Activated CD4-positive, alpha-beta T cell treated with anti-CD3 and anti-CD28 coated beads for 24 hours (primary cell): ENCODE data around the gene PRPF31.
"Not testable (repeated sequence)": the region's sequence is repeated elsewhere in the genome, so short reads cannot be mapped to it uniquely, and the experiment has no call there.

ENCODE experiments used
- DNase-seq, 2 donors: peaks; one replicate each; pipeline ENCODE4 v3.0.0-alpha.2; 2020; ENCODE audit warnings: low read depth in 2 of 2

The PRPF31 gene

DNA sequence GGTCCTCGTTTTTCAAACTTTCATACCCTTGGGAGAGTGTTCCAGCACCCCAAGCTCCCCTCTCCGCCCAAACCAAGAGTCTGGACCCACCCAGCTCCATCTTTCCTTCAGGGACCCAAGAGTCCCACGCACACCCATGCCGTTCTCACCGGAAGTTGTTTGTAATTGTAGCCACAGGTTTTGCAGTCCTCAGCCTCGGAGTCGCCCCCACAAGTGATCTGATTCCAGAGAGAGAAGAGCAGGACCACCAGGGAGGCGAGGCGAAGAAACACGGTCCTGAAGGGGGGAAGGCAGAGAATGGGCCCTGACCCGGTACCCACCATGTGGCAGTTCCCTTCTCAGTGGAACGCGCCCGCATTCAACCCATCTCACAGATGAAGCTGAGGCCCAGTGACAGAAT is 47.3 kb downstream of the PRPF31 start:
- DNase-seq = no peak

DNA sequence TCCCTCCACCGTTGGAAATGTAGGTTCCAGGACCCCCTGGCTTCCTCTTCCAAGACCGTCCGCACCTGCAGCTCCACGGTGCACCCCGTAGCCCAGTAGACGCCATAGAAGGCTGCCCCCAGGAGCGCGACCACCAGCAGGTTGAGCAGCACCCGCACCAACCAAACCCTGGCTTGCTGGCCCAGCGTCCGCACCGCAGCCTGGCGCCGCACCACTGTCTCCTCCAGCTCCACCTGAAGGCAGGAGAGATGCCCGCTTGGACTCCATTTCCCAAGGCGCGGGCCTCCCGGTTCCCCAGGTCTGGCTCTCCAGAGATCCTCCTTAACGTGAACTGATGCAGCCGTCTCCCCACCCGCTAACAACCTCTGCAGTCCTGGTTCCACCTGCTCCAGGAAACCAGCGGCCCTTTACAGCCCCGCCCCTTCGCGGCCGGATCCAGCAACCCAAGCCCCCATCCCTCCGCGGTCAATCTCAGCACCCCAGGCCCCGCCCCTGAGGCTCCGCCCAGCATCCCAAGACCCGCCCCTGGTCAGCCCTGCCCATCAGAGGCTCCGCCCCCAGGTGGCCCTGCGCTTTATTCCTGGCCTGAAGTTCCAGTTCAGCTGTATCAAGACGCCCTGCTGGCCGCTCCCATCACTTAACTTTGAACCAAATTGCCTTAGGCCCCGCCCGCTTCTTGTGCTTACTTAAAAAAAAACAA is 49.0 kb downstream of the PRPF31 start:
- DNase-seq = peak in 1 of 2 donors; percentile 48

DNA sequence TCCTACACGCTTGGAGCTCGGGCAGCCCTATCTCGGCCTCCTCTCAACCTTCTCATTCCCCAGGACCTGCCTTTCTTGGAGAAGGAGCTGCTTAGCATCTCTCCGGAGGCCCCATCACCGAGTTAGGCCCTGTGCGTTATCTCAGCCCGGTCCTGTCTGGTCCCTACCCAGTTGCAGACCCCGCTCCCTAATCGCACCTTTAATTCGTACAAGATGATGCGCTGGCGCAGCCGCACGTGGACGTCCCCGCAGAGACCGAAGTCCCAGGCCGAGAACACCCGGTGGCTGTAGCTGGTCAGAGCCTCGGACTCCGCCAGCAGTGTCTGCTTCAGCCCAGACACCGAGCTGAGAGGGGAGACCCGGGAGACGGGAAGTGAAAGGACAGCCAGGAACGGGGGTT is 49.7 kb downstream of the PRPF31 start:
- no peak for DNase-seq

DNA sequence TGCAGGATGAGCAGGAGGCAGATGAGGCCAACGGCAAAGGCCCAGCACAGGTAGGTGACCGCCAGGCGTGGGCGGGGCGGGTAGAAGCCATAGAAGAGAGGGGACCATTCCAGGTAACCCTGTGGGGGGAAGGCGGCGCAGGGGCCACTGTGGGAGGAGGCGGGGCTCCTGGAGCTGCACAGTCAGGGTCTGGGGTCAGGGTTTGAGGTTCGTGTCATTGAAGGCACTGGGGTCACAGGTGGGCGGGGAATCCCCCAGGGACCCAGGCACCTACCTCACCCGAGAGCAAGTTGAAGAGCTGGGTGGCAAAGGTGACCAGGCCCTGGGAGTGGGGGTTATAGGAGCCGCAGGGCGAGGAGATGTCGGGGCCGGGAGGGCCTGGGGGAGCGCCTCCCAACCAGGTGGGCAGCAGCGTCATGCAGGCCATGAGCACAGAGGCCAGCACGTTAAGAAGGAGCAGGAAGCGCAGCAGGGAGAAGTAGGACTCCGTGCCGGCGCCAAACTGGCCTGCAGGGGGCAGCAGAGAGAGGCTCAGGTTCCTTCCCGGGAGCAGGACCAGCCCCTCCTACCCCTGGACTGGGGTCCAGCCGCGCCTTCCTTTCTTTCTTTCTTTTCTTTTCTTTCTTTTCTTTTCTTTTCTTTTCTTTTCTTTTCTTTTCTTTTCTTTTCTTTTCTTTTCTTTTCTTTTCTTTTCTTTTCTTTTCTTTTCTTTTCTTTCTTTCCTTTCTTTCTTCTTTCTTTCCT is 52.8 kb downstream of the PRPF31 start:
- peak; percentile 92 to 95 for DNase-seq

DNA sequence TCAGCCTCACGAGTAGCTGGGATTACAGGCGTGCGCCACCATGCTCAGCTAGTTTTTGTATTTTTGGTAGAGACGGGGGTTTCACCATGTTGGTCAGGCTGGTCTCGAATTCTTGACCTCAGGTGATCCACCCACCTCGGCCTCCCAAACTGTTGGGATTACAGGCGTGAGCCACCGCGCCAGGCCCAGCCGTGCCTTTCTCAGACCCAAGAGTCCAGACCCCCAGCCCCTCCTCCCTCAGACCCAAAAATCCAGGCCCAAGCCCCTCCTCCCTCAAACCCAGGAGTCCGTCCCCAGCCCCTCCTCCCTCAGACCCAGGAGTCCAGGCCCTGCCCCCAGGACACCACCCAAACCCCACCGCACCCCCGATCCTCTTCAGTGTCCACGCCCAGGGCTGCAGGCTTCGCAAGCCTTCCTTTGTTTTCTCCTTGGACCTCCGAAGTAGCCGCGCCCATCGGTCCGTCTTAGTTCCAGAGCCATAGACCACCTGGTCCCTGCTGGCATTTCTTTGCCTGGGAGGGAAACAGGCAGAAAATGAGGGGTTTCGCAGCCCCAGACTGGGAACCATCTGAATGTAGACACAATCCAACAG is 53.7 kb downstream of the PRPF31 start:
- no peak for DNase-seq

DNA sequence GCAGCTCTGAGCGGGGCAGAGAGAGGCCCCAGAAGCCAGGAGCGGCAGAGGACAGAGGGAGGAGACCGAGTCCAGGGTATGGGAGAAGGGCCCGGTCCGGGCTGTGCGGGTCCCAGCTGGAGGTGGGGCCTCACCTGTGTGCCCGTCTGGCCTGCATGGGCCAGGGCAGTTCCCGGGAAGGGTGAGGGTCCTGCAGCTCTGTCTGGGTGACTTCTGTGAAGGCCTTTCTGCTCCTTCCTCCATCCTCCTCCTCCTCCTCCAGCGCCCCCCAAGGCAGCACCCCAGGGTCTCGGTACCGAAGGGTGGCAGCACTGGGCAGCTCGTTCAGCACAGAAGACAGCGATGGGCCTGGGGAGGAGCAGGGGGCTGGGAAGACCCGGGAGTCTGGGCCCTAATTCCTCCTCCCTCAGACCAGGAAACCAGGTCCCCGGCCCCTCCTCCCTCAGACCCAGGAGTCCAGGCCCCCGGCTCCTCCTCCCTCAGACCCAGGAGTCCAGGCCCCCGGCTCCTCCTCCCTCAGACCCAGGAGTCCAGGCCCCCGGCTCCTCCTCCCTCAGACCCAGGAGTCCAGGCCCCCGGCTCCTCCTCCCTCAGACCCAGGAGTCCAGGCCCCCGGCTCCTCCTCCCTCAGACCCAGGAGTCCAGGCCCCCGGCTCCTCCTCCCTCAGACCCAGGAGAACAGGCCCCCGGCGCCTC is 56.3 kb downstream of the PRPF31 start:
- not testable (repeated sequence) for DNase-seq

DNA sequence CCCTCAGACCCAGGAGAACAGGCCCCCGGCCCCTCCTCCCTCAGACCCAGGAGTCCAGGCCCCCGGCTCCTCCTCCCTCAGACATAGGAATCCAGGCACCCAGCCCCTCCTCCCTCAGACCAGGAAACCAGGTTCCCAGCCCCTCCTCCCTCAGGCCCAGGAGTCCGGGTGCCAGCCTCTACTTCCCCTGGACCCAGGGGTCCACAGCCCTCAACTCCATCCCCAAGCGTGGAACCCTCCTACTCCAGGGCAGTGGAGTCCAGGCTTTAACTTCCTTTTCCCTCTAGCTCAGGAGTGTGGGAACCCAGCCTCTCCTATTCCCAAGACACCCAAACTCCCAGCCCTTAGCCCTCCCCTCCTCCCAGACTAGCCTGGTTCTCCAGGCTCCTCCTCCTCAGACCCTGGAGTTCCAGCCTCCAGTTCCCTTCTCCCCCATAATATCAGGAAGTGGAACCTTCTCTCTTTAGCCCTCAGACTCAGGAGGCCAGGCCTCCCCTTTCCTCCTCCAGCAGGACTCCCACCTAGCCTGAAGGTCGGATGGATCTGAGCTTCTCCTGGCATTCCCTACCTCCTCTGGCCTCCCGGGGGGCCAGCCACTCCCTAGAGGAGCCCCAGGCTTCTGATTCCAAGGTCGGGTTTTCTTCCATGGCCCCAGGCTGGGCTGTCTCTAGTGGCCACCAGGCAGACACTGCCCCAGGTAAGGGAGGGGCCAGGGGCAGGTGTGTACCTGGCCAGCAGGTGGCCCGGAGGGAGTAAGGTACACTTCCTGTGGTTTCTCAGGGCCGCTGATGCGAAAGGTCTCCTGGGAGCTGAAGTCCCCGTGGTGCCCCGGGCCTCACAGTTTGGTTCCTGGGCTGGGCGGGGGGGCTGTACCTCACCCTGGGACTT is 57.2 kb downstream of the PRPF31 start, which contains the start of gene TMC4:
Gene TMC4 (minus strand): TSS at position 690 of the 888 bp plus-strand sequence. CDS start 43 bp downstream, at position 647.
- DNase-seq = no peak

DNA sequence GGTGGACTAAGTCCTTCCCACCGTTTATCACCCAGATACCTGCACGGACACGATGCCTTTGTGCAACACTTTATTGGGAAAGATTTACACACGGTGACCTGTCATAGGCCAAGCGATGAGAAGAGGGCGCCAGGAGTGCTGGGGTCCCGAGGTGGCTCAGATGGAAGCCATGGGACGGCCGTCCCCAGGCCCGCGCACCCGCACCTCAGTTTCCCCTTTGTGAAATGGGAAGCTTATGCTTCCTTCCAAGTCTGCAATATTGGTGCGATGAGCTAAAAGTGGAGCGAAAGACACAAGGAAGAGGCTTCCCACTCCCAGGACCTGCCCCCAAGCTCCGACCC is 57.8 kb downstream of the PRPF31 start:
- no peak for DNase-seq

DNA sequence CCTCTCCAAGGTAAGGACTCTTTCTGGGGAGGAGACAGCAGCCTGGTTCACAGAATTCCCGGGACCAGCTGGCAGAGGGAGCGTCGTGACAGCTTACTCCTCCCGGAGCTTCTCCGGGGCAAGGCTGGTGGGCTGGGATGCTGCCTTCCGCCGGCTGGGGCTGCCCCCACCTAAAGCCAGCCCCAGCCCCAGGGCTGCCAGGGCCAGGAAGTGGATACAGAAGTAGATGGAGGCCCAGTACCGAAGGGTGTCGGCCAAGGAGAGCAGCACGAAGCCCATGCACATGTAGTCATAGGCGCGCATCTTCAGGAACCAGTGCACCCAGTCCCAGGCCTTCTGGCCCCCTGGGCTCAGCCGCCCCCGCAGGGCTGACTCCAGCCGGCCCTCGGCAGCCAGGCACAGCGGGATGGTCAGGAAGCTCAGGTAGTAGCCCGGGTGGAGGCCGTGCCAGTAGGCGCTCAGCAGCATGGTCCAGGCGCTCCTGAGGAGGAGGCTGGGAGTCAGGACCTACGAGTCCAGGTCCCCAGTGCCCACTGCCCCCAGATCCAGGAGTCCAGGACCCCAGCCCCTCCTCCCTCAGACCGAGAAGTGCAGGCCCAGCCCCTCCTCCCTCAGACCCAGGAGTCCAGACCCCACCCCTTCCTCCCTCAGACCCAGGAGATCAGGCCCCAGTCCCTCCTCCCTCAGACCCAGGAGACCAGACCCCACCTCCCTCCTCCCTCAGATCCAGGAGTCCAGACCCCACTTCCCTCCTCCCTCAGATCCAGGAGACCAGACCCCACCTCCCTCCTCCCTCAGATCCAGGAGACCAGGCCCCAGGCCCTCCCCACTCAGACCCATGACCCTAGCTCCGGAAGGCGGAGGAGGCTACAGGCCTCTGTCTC is 58.6 kb downstream of the PRPF31 start:
- DNase-seq = no peak

DNA sequence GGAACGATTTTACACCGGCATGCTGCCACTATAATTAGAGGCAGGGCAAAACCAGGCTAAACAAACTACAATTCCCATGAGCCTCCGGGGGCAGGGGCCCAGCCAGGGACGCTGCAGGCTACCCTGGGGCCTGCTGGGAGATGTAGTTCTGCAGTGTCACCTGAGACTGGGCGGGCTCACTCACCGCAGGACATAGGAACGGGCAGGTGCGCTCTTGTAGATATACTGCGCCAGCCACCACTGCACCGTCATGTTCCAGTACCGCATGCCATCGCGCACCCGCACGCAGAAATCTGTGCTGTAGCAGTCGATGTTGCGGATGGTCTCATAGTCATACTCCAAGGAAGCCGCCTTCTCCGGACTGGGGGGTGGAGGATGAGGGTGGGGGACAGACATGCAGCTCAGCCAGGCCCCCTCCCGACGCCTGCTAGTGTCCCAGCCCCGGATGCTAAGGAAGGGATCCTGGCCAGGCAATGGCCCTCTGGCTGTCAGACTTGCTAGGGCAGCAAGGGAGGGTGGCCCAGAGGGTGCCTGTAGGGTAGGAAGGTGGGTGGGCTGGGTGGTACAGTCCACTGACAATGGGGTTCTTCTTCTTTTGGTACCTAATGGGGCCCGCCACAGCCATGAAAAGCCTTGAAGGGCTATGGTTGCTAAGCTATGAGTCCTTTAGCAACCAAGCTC is 63.2 kb downstream of the PRPF31 start:
- DNase-seq = no peak

DNA sequence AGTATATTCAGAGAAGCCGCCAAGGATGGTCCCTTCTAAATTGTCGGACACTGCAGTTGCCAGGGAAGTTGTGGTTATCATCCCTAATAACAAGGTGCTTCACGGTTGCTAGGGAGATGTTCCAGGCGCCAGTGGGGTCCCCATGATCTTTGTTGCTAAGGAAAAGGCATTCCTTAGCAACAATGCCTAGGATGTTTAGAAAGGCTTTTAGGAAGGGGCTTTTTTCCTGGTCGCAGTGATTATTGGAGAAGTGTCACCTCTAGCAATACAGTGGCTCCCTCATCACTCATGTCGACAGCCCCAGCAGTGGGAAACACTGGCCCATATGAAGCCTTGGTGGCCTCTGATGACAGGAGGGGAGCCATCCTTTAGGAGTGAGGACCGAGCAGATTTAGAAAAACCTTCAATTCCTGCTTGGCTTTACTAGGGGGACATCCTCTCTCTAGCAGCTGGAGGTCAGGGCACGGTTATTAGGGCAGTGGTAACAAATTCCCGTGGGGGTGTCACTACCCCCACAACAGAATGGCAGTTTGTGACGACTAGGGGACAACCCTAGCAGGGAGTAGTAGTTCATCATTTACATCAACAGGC is 63.8 kb downstream of the PRPF31 start:
- DNase-seq = no peak

DNA sequence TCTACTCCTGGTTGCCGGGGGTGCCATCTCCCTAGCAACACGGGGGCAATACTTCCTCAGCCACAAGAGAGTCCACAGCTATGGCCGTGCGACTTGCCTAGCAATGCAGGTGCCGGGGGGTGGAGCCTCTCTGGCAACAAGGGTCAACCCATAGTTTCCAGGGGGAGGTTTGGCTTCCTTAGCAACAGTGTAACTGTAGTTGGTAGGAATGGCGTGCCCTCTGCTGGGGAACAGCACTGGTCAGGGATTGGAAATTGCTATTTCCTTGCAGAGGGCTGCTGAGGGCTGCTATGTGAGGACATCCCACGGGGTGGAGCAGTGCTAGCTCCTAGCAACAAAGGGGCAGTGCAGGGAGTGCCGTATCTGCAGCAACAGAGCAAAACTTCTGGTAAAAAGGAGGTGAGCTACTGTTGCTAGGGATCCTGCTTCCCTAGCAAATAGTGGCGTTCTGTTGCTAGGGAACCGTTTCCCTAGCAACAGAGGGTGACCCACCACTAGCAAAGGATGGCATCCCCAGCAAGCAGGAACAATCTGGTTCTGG is 64.4 kb downstream of the PRPF31 start:
- DNase-seq = no peak

DNA sequence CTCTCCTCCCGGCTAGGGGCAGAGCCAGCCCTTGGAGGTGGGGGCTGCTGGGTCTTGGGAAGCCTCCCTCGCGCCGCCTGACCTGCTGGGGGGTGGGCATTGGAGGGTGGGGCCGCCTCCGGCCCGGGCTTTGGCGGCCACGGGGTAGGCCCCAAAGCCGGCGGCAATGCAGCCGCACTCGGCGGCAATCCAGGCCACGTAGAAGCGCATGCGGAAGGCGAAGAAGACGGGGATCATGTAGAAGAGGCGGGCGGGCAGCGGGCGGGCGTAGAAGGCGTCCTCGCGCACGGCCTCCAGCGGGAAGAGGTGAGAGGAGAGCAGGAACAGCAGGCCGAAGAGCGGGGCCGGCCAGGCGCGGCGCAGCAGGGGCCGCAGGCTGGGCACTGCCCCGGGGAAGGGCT is 65.1 kb downstream of the PRPF31 start:
- DNase-seq = no peak
